Astrocyte (in vitro differentiated cells and primary cell): ENCODE measurements around the gene PSORS1C1. TPM values are rescaled to one million over a fixed set of nuclear protein-coding genes. Genes with fewer than 3 reads are reported as not detected.

Experiments
- DNase-seq: peaks from one replicate; pipeline ENCODE4 v3.0.0-alpha.2; 2010; ENCODE audit warnings: low read depth
- FAIRE-seq: peaks from 2 replicates; lab custom pipeline; 2011; peaks lifted over from hg19 to GRCh38; lab: Jason Lieb, UNC
- H2AFZ ChIP-seq: 2 replicates; pipeline ENCODE4 v1.6.0; 2012; ENCODE audit warnings: low read depth, low read length, inconsistent platforms
- H3K27ac ChIP-seq: 2 replicates; pipeline ENCODE4 v1.5.1; 2011; ENCODE audit warnings: low read depth, low read length, inconsistent platforms
- H3K27me3 ChIP-seq: 2 replicates; pipeline ENCODE4 v1.6.0; 2011; ENCODE audit warnings: low read length, inconsistent platforms; ENCODE audit not compliant: insufficient read depth
- H3K36me3 ChIP-seq: 2 replicates; pipeline ENCODE4 v1.5.1; 2011; ENCODE audit warnings: low read length, inconsistent platforms; ENCODE audit not compliant: insufficient read depth
- H3K4me1 ChIP-seq: 2 replicates; pipeline ENCODE4 v1.5.1; 2011; ENCODE audit warnings: low read length, inconsistent platforms; ENCODE audit not compliant: insufficient read depth
- H3K4me2 ChIP-seq: 2 replicates; pipeline ENCODE4 v1.6.0; 2012; ENCODE audit warnings: low read length, inconsistent platforms
- H3K4me3 ChIP-seq: 2 replicates; pipeline ENCODE4 v1.5.1; 2011; ENCODE audit warnings: low read depth, mild to moderate bottlenecking, low read length, inconsistent platforms; ENCODE audit not compliant: insufficient read depth
- H3K79me2 ChIP-seq: 2 replicates; pipeline ENCODE4 v1.6.0; 2012; ENCODE audit warnings: mild to moderate bottlenecking, low read length, inconsistent platforms; ENCODE audit not compliant: insufficient read depth
- H3K9ac ChIP-seq: 2 replicates; pipeline ENCODE4 v1.6.0; 2012; ENCODE audit warnings: mild to moderate bottlenecking, low read length, inconsistent platforms
- H3K9me3 ChIP-seq: 2 replicates; pipeline ENCODE4 v1.5.1; 2012; ENCODE audit warnings: low read depth, mild to moderate bottlenecking, low read length, inconsistent platforms; ENCODE audit not compliant: insufficient read depth
- H4K20me1 ChIP-seq: 2 replicates; pipeline ENCODE4 v1.6.0; 2012; ENCODE audit warnings: low read length, inconsistent platforms; ENCODE audit not compliant: insufficient read depth
- H3K27ac Mint-ChIP-seq: one replicate; pipeline ENCODE4 v1.8.0; 2021; ENCODE audit warnings: mild to moderate bottlenecking, mixed read lengths; ENCODE audit not compliant: unreplicated experiment
- H3K27me3 Mint-ChIP-seq: one replicate; pipeline ENCODE4 v1.8.0; 2021; ENCODE audit warnings: low read depth, mixed read lengths; ENCODE audit not compliant: unreplicated experiment
- H3K36me3 Mint-ChIP-seq: one replicate; pipeline ENCODE4 v1.8.0; 2021; ENCODE audit warnings: low read depth, mixed read lengths; ENCODE audit not compliant: unreplicated experiment
- H3K4me1 Mint-ChIP-seq: one replicate; pipeline ENCODE4 v1.8.0; 2021; ENCODE audit warnings: low read depth, mixed read lengths; ENCODE audit not compliant: unreplicated experiment
- H3K4me3 Mint-ChIP-seq: one replicate; pipeline ENCODE4 v1.8.0; 2021; ENCODE audit warnings: mild to moderate bottlenecking, moderate library complexity, mixed read lengths; ENCODE audit not compliant: unreplicated experiment
- H3K9me3 Mint-ChIP-seq: one replicate; pipeline ENCODE4 v1.8.0; 2021; ENCODE audit warnings: mild to moderate bottlenecking, mixed read lengths; ENCODE audit not compliant: unreplicated experiment
- CTCF ChIP-seq: IDR thresholded peaks from 2 replicates; pipeline ENCODE4 v1.5.1; 2011; ENCODE audit warnings: low read depth, mild to moderate bottlenecking, inconsistent platforms, low read length, moderate library complexity; ENCODE audit not compliant: insufficient read depth
- EZH2 ChIP-seq: IDR thresholded peaks from 2 replicates; pipeline ENCODE4 v1.6.1; 2012; ENCODE audit warnings: mild to moderate bottlenecking, low read length, inconsistent platforms; ENCODE audit not compliant: insufficient read depth
- total RNA-seq: library from RNA; stranded (reverse); gene quantifications from 2 replicates; pipeline ENCODE4 v1.2.1, GENCODE V29; 2021

PSORS1C1 gene
- total RNA-seq, 1 donor from 2014 or later: 9.2 TPM

GRCh38 chr6:31114970-31115849, 610 bp downstream of the PSORS1C1 start:
- Mint-ChIP-seq H3K36me3 (peaks cover 2% of the 10 kb centered on the region), H3K4me3 (peak overlapping the region; percentile 85), H3K9me3 (no peaks in the 10 kb centered on the region), H3K27ac (peak overlapping the region; percentile 100), H3K27me3 (no peaks in the 10 kb centered on the region), H3K4me1 (peaks cover 45% of the 10 kb centered on the region)
- Histone ChIP-seq H3K4me1 (peaks cover 24% of the 10 kb centered on the region), H3K4me3 (peak overlapping the region; percentile 55), H3K9me3 (no peaks in the 10 kb centered on the region), H3K27ac (peak overlapping the region; percentile 85), H3K79me2 (peaks cover 31% of the 10 kb centered on the region), H3K36me3 (no peaks in the 10 kb centered on the region), H2AFZ (peak overlapping the region; percentile 32), H3K4me2 (peak overlapping the region; percentile 90), H3K9ac (peak overlapping the region; percentile 82), H3K27me3 (peaks cover 9% of the 10 kb centered on the region), H4K20me1 (no peaks in the 10 kb centered on the region)
- DNase-seq: peak; percentile 36
- TF ChIP-seq EZH2 (no peak), CTCF (peak; percentile 21)
- no peak for FAIRE-seq

- Histone ChIP-seq H3K9ac (no peak overlapping the region), H2AFZ (no peak overlapping the region), H3K36me3 (no peaks in the 10 kb centered on the region), H4K20me1 (no peaks in the 10 kb centered on the region), H3K27me3 (peaks cover under 1% of the 10 kb centered on the region), H3K27ac (no peak overlapping the region), H3K4me3 (no peak overlapping the region), H3K79me2 (peaks cover 31% of the 10 kb centered on the region), H3K9me3 (no peaks in the 10 kb centered on the region), H3K4me2 (peak overlapping the region; percentile 90), H3K4me1 (peaks cover 24% of the 10 kb centered on the region)
- TF ChIP-seq EZH2 (no peak), CTCF (no peak)
- FAIRE-seq (no peak), DNase-seq (no peak)
- peaks cover 42% of the 10 kb centered on the region for H3K4me1 Mint-ChIP-seq
- H3K27ac Mint-ChIP-seq: peak overlapping the region; percentile 100
- no peaks in the 10 kb centered on the region for H3K9me3 Mint-ChIP-seq
- H3K36me3 Mint-ChIP-seq: peaks cover 2% of the 10 kb centered on the region
- no peaks in the 10 kb centered on the region for H3K27me3 Mint-ChIP-seq
- H3K4me3 Mint-ChIP-seq: peak overlapping the region; percentile 85
Observed at GRCh38 chr6:31115941-31116560, 1.5 kb downstream of the PSORS1C1 start.
